HG03196 (cell line): ENCODE measurements around the gene SREBF1.
"Not testable (repeated sequence)": the region's sequence is repeated elsewhere in the genome, so short reads cannot be mapped to it uniquely, and the experiment has no call there.

ENCODE experiments used
- ATAC-seq: cut with Tn5 transposase; IDR thresholded peaks from one replicate; pipeline ENCODE4 v1.9.1; 2021; ENCODE audit not compliant: unreplicated experiment

Gene SREBF1

GRCh38 chr17:17813055-17813724 is 23.6 kb downstream of the SREBF1 start:
- no peak for ATAC-seq

DNA sequence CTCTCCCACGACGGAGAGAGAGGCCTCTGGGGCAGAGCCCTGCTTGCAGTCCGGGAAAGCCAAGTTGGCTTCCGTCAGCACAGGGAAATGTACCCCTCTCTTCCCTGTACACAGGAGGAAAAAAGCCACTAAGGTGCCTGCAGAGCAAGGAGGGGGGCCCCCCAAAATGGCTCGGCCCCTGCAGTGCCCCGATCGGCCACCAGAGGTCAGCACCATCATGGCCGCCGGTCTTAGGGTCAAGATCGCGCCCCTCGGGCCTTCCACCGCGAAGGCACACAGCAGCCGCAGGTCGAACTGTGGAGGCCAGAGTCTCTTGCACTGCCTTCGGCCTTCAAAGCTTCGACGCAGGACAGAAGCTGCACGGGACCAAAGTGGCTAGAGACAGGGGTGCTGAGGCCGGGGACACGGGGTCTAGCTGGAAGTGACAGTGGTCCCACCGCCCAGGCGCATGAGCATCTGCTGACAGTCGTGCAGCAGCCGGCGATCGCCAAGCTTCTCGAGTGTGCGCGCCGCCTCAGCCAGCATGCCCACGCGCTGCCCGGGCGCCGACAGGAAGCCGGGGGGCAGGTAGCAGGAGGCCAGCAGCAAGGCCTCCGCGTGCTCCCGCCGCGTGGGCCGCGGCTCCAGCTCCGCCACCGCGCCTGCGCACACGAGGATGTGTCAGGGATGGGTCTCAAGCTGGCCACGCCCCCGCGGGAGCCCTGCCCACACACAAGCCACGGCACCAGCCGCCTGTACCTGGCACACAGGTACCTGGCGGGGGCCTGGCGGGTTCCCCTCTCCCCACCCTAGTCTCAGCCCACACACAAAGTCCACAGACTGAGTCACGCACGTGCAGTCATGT is 24.4 kb downstream of the SREBF1 start:
- no peak for ATAC-seq

DNA sequence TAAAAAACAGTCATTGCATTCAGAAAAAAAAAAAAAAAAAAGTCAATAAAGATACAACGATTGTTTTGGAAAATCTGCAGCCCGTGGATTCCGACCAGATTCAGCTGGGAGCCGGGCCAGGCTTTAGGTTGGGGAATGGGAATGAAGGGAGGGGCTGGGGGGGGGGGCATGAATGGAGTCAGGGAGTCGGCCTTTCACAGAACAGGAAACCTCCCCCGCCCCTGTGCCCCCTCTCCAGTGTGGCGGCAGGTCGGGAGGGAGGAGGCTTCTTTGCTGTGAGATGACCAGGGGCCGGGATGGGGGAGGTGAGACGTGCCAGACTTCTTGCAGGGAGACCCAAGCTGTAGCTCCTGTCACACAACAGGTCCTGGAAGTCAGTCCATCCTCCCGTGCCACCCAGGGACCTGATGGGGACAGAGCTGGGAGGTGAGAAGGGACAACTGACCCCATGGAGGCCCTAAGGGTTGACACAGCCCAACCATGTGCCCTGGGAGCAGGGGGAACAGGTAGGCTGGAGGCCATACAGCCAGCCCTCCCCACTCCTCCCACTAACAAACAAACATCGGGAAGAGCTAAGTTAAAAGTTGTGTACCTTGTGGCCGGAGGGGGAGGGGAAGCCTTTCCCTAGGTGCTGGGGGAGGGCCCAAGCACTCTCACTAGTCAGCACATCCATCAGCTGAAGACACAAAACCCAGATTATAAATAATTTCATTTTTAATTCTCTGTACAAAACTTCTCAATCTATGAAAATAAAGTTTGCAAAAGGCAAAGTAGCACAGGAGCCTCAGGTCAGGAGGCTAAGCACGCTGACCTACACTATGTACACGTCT is 25.2 kb downstream of the SREBF1 start:
- ATAC-seq, result no peak

- ATAC-seq, result no peak
Observed at GRCh38 chr17:17810895-17811248, 25.9 kb downstream of the SREBF1 start.

GRCh38 chr17:17810084-17810894 is 26.5 kb downstream of the SREBF1 start:
- no peak for ATAC-seq

DNA sequence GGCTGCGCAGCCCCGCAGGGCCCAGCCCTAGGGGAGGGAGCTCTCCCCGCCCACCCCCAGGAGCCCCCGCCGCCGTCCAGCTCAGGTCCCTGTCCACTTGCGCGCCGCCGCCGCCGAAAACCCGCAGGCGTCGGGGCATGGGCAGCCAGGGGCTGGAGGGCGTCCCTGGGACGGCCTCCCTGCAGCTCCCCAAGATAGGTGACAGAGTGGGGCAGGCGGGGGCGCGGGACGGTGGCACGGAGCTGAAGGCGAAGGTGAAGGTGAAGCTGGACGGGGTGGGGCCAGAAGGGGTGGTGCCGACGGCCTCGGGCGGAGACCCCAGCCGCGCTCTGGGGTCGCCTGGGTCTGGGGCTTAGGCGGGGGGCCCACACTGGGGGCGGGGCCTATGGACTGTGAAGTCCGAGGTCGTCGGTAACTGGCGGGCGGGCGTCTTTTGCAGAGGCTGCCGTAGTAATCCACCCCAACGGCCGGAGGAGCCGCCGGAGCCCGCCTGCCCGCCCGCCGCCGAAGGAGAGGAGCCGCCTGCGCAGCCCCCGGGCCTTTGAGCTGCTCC is 27.2 kb downstream of the SREBF1 start:
- ATAC-seq, result no peak

DNA sequence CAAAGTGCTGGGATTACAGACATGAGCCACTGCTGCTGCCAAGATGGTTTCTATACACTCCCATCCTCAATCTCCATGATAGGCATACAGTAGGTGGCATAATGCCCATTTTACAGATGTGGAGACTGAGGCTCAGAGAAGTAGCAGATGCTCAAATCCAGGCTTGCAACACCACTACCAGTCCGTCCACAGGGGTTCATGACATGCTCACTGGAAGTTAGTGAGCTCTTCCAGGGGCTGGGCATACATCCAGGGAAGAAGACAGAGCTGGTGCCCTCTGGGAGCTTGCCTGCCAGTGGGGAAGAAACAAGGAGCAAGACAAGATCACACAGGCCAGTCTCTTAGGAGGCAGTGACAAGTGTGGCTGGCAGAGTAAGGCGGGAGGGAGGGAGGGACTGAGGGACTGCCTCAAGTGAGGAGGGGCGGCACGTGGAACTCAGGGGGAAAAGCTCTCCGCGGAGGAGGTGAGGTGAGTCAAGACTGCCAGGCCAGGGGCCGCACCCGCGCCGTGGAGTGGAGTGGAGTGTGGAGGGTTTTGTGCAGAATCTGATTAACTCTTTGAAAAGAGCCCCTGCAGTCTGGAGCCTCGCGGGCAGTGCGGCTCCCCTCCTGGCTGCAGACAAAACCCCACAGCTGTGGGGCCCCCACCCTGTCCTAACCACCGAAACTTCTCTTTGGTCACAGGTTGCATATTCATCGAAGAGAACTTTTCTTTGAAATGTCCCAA is 27.9 kb downstream of the SREBF1 start:
- no peak for ATAC-seq

- not testable (repeated sequence) for ATAC-seq
Observed at GRCh38 chr17:17808200-17808599, 28.6 kb downstream of the SREBF1 start.

GRCh38 chr17:17807440-17807839 is 29.3 kb downstream of the SREBF1 start:
- no peak for ATAC-seq

DNA sequence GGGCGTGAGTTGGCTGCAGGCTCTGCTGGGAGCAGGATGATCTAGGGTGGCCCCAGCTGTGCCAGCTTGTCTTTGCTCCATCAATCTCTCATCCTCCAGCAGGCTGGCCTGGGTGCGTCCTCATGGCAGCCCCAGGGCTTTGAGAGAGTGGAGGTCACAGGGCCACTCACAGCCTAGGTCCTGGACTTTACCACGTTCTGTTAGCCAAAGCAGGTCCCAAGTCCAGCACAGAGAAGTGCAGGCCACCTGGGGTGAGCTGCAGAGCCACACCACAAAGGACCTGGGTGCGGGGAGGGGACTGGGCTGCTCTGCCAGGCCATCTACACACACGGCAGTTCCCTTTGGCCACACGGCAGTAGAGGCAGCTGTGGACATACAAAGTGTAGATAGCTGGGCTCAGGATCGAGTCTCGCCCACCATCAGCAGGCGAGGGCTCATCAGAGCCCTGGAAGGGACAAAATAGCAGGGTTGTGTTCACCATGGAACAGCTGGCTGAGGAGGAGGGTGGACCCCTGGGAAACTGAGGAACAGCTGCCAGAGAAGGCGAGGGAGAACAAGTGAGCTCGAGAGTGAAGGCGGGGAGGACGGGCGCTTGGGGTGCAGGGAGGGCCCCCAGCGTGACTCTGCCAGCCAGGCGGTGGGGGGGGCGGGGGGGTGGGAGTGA is 30.0 kb downstream of the SREBF1 start:
- ATAC-seq, result no peak

- no peak for ATAC-seq
Observed at GRCh38 chr17:17806035-17806434, 30.8 kb downstream of the SREBF1 start.

DNA sequence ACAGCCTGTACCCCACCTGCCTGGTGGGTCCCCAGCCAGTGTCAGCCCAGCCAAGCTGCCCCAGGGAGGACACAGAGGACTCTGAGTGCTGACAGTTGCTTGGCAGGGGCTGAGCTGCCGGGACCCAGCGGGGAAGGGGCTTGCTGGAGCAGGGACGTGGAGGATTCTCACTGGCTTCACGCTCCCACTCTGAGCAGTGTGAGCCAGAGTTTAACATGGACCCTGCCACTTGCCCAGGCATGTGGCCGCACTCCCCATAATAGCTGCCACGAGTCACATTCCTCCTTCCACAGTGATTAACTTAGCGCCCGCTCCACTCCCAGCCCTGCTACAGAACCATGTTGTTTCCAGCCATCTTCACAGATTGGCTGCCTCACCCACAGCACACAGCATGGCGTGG is 31.2 kb downstream of the SREBF1 start:
- no peak for ATAC-seq

GRCh38 chr17:17804007-17804406 is 32.8 kb downstream of the SREBF1 start:
- ATAC-seq, result no peak

GRCh38 chr17:17801800-17802481 is 34.8 kb downstream of the SREBF1 start:
- ATAC-seq, result no peak

- ATAC-seq, result no peak
Observed at GRCh38 chr17:17800504-17801021, 36.2 kb downstream of the SREBF1 start.

DNA sequence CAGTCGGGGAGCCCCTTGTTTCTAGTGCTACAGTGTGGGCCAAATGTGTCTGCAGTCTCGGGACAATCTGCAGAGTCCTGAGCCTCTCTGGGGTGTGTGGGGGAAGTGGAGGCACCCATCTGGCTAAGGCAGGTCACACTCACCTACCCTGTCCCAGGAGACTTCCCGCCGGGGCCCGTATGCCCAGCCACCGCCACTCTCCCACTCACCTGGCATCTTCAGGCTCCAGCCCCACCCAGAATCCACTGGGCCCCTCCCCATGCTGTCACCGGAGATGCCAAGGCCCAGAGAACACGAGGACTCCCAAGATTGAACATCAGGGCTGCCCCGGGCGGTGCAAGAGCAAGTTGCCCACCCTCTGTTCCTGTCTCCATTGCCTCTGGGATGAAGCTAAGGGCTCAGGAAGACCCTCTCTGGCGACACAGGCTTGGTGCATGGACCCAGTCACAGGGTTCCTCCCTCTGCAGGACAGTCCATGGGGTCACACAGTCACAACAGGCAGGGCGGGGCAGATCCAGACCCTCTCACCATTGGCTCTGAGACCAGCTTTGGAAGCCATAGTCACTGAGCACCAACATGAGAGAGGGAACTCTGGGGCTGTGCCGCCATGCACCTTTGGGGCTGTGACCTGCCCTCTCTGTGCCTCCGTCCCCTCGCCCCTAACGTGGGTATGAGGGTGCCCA is 38.1 kb downstream of the SREBF1 start:
- no peak for ATAC-seq

DNA sequence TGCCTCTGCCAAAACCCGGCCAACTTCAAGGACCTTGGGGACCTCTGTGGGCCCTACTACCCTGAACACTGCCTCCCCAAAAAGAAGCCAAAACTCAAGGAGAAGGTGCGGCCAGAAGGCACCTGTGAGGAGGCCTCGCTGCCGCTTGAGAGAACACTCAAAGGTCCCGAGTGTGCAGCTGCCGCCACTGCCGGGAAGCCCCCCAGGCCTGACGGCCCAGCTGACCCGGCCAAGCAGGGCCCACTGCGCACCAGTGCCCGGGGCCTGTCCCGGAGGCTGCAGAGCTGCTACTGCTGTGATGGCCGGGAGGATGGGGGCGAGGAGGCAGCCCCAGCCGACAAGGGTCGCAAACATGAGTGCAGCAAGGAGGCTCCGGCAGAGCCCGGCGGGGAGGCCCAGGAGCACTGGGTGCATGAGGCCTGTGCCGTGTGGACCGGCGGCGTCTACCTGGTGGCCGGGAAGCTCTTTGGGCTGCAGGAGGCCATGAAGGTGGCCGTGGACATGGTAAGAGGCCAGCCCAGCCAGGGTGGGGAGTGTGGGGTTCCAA is 38.7 kb downstream of the SREBF1 start:
- ATAC-seq, result no peak
